ENCODE measurements around the gene KCNS1. TPM values are rescaled to one million over a fixed set of nuclear protein-coding genes. Genes with fewer than 3 reads are reported as not detected.
A peak's percentile ranks its signal among the peaks of the same experiment; 100 is the strongest.

KCNS1 gene
- polyA plus RNA-seq, 4 donors = 0.35 to 0.73 (median 0.49) TPM

- no peak for DNase-seq (ENCODE audit: low read depth in 4 of 4, low spot score in 3 of 4)
These were observed 10.4 kb upstream of the KCNS1 start for GRCh38 chr20:45111285-45111684.

GRCh38 chr20:45110301-45110700 lies 9.4 kb upstream of the KCNS1 start:
- no peak for DNase-seq (ENCODE audit: low read depth in 4 of 4, low spot score in 3 of 4)

GRCh38 chr20:45109634-45110033 lies 8.7 kb upstream of the KCNS1 start:
- DNase-seq (ENCODE audit: low read depth in 4 of 4, low spot score in 3 of 4) = no peak

GRCh38 chr20:45105317-45105716 lies 4.4 kb upstream of the KCNS1 start:
- DNase-seq (ENCODE audit: low read depth in 4 of 4, low spot score in 3 of 4) = no peak

- no peak for DNase-seq (ENCODE audit: low read depth in 4 of 4, low spot score in 3 of 4)
These were observed 3.9 kb upstream of the KCNS1 start for GRCh38 chr20:45104786-45105185.

GRCh38 chr20:45103072-45103471 lies 2.1 kb upstream of the KCNS1 start:
- DNase-seq (ENCODE audit: low read depth in 4 of 4, low spot score in 3 of 4) = no peak

- no peak for DNase-seq (ENCODE audit: low read depth in 4 of 4, low spot score in 3 of 4)
These were observed 465 bp upstream of the KCNS1 start for GRCh38 chr20:45101333-45101850.

GRCh38 chr20:45098103-45098773 lies 2.7 kb downstream of the KCNS1 start:
- DNase-seq (ENCODE audit: low read depth in 4 of 4, low spot score in 3 of 4) = peak in 2 of 4 donors; percentile 12 to 16

GRCh38 chr20:45097485-45098102 lies 3.3 kb downstream of the KCNS1 start:
- DNase-seq (ENCODE audit: low read depth in 4 of 4, low spot score in 3 of 4) = peak in 2 of 4 donors; percentile 10 to 16

GRCh38 chr20:45096781-45097180 lies 4.1 kb downstream of the KCNS1 start:
- DNase-seq (ENCODE audit: low read depth in 4 of 4, low spot score in 3 of 4) = no peak

- DNase-seq (ENCODE audit: low read depth in 4 of 4, low spot score in 3 of 4) = peak in 2 of 4 donors; percentile 22
These were observed 5.1 kb downstream of the KCNS1 start for GRCh38 chr20:45095805-45096238.

GRCh38 chr20:45094864-45095574 lies 5.9 kb downstream of the KCNS1 start:
- DNase-seq (ENCODE audit: low read depth in 4 of 4, low spot score in 3 of 4) = no peak

- no peak for DNase-seq (ENCODE audit: low read depth in 4 of 4, low spot score in 3 of 4)
These were observed 6.7 kb downstream of the KCNS1 start for GRCh38 chr20:45094201-45094600.

- no peak for DNase-seq (ENCODE audit: low read depth in 4 of 4, low spot score in 3 of 4)
These were observed 8.0 kb downstream of the KCNS1 start for GRCh38 chr20:45092898-45093297.

GRCh38 chr20:45091366-45091765 lies 9.6 kb downstream of the KCNS1 start:
- no peak for DNase-seq (ENCODE audit: low read depth in 4 of 4, low spot score in 3 of 4)

- DNase-seq (ENCODE audit: low read depth in 4 of 4, low spot score in 3 of 4) = no peak
These were observed 10.4 kb downstream of the KCNS1 start for GRCh38 chr20:45090481-45090880.

- no peak for DNase-seq (ENCODE audit: low read depth in 4 of 4, low spot score in 3 of 4)
These were observed 12.7 kb downstream of the KCNS1 start for GRCh38 chr20:45088247-45088646.

GRCh38 chr20:45087814-45088213 lies 13.1 kb downstream of the KCNS1 start:
- no peak for DNase-seq (ENCODE audit: low read depth in 4 of 4, low spot score in 3 of 4)

GRCh38 chr20:45087097-45087790 lies 13.7 kb downstream of the KCNS1 start:
- DNase-seq (ENCODE audit: low read depth in 4 of 4, low spot score in 3 of 4) = no peak

GRCh38 chr20:45085867-45086266 lies 15.1 kb downstream of the KCNS1 start:
- no peak for DNase-seq (ENCODE audit: low read depth in 4 of 4, low spot score in 3 of 4)

- DNase-seq (ENCODE audit: low read depth in 4 of 4, low spot score in 3 of 4) = no peak
These were observed 15.6 kb downstream of the KCNS1 start for GRCh38 chr20:45085289-45085688.
